Adrenal gland (tissue), 12 donors: ENCODE data around the gene ABHD10. TPM values are rescaled to one million over a fixed set of nuclear protein-coding genes. Genes with fewer than 3 reads are reported as not detected.

Experiments used
- DNase-seq, 7 donors: peaks; one replicate each; pipeline ENCODE4 v3.0.0-alpha.2; 2019 to 2020
- H3K27ac ChIP-seq, 5 donors: fragments of 200-600 bp; sonication (generic) in 4 of 5; 1 replicate in 3 of 5; 2 replicates in 2 of 5; pipeline versions ENCODE4 v1.5.1 to v1.8.0; 2016 to 2020; ENCODE audit warnings: mild to moderate bottlenecking in 1 of 5
- H3K27me3 ChIP-seq: fragments of 200-600 bp; 2 replicates; pipeline ENCODE4 v1.8.0; 2021
- H3K36me3 ChIP-seq, 2 donors: fragments of 200-600 bp; replicated peaks in 1 of 2; 1 replicate in 1 of 2; 2 replicates in 1 of 2; pipeline versions ENCODE4 v1.5.1 to v1.8.0; 2018 to 2022
- H3K4me1 ChIP-seq, 2 donors: fragments of 200-600 bp; replicated peaks in 1 of 2; 1 replicate in 1 of 2; 2 replicates in 1 of 2; pipeline versions ENCODE4 v1.5.1 to v1.8.0; 2018 to 2021
- H3K4me3 ChIP-seq, 4 donors: fragments of 200-600 bp; sonication (generic) in 3 of 4; one replicate each; pipeline ENCODE4 v1.5.1; 2016 to 2018
- H3K9me3 ChIP-seq, 3 donors: fragments of 200-600 bp; sonication (generic) in 1 of 3; replicated peaks in 1 of 3; 1 replicate in 2 of 3; 2 replicates in 1 of 3; pipeline versions ENCODE4 v1.5.1 to v1.8.0; 2016 to 2021
- CTCF ChIP-seq, 6 experiments: fragments of 450-650 bp in 4 of 6; fragments of 200-600 bp in 2 of 6; sonication (generic) in 1 of 6; IDR thresholded peaks; 1 replicate in 5 of 6; 2 replicates in 1 of 6; pipeline versions ENCODE4 v1.5.1 to v1.8.0; 2016 to 2021; ENCODE audit warnings: antibody characterized with exemption in 6 of 6, mild to moderate bottlenecking in 2 of 6, moderate library complexity in 1 of 6
- POLR2A ChIP-seq, 2 donors: fragments of 450-650 bp; IDR thresholded peaks; one replicate each; pipeline ENCODE4 v1.6.1; 2017; ENCODE audit warnings: antibody characterized with exemption in 2 of 2, mild to moderate bottlenecking in 2 of 2, moderate library complexity in 1 of 2
- WGBS, 4 donors: extraction: QIAGEN DNeasy Blood & Tissue Kit in 2 of 4; methylation state at CpG; one replicate each; pipeline versions ENCODE4 v1.1.5 to v1.1.7; 2013 to 2017; 5-methylcytosine and 5-hydroxymethylcytosine counted together
- intact Hi-C, 2 donors: fragments of 100-400 bp; cut with DNase I; formaldehyde crosslinking; loops; one replicate each; pipeline versions ENCODE4 v1.14.1 to v1.15.0; 2022 to 2023
- polyA plus RNA-seq, 3 donors: library from polyadenylated mRNA; stranded (reverse); fragments of 200-250 nt in 2 of 3; fragments of 350-450 nt in 1 of 3; fragmentation: Illumina TruSeq in 1 of 3; extraction: RNeasy Lipid Tissue Mini Kit (QIAGEN cat#74804) in 1 of 3; gene quantifications; one replicate each; pipeline ENCODE4 v1.2.3, GENCODE V29; 2013 to 2014
- total RNA-seq, 9 donors: library from RNA; depleted of rRNA in 4 of 9; stranded (reverse); fragments of >200 nt in 4 of 9; fragments of 120-200 nt in 1 of 9; fragmentation: NEBNext Ultra II Directional in 1 of 9; extraction: Animal tissue kit (Norgen Biotek cat#: 25700) in 1 of 9; gene quantifications; one replicate each; pipeline versions ENCODE4 v1.1.0 to v1.2.4, GENCODE V29; 2013 to 2023
- donor health status: healthy with polysubstance abuse.
- donor health status: Bipolar disorder and iron deficiency.
- donor health status: DM: yes; HTN: yes; CAD: no.
- donor health status: DM: no; HTN: no; CAD: no.
- donor health status: DM: no; HTN: no; CAD: no.
- donor health status: DM: yes; HTN: yes; CAD: no.

ABHD10 gene
- total and polyA plus RNA-seq, 12 donors = 27.6 to 81.8 (median 44.1) TPM

- DNase-seq = no peak
- WGBS, 4 donors = 51 to 93% (median 85%) methylated on average over 3 of the region's 3 CpGs
- Histone ChIP-seq H3K27me3 (no peaks in the 10 kb centered on the region), H3K9me3 (no peaks in the 10 kb centered on the region), H3K36me3 (no peaks in the 10 kb centered on the region), H3K27ac (no peak overlapping the region), H3K4me1 (no peaks in the 10 kb centered on the region), H3K4me3 (no peak overlapping the region)
- no peak for TF ChIP-seq POLR2A (IDR thresholded peaks at IDR 0.05)
- TF ChIP-seq CTCF (IDR thresholded peaks at IDR 0.05) = no peak
- intact Hi-C loops = no loop called here
Measured at GRCh38 chr3:111972891-111973290, 5.9 kb upstream of the ABHD10 start.

DNA sequence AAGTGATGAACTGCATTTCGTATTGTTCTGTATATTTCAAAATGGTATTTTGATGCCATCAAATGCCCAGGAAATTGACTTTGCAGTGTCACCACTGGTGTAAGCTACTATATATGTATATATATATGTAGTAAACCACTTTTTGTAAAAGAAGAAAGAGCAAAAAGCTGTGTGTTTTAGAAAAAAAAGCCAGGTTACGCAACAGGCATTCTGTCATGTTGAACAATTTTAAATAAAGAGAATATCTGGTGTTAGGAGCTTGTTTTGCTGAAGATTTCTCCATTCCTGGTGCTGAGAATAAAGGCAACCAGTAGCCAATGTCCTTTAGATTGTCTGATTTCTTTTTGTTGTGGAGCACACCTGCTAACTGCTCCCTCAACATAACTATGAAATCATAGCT lies 3.7 kb upstream of the ABHD10 start:
- Histone ChIP-seq H3K27me3 (no peaks in the 10 kb centered on the region), H3K4me1 (peaks cover 6% of the 10 kb centered on the region in 2 donors), H3K27ac (no peak overlapping the region), H3K36me3 (no peaks in the 10 kb centered on the region), H3K4me3 (no peak overlapping the region), H3K9me3 (no peaks in the 10 kb centered on the region)
- no peak for TF ChIP-seq POLR2A (IDR thresholded peaks at IDR 0.05)
- no peak for TF ChIP-seq CTCF (IDR thresholded peaks at IDR 0.05)
- intact Hi-C loops = no loop called here
- 69 to 97% (median 82%) methylated on average over 2 of the region's 2 CpGs for WGBS, 4 donors
- DNase-seq = no peak

- TF ChIP-seq POLR2A (IDR thresholded peaks at IDR 0.05) = no peak
- peaks cover 6 to 17% of the 10 kb centered on the region in 2 donors for H3K4me1 ChIP-seq
- no peak for DNase-seq
- intact Hi-C loops = no loop called here
- 74 to 76% (median 75%) methylated on average over 2 of the region's 2 CpGs for whole genome bisulfite sequencing, 4 donors
- no peak overlapping the region for H3K4me3 ChIP-seq
- no peak overlapping the region for H3K27ac ChIP-seq
- H3K27me3 ChIP-seq = no peaks in the 10 kb centered on the region
- H3K9me3 ChIP-seq = no peaks in the 10 kb centered on the region
- H3K36me3 ChIP-seq = no peaks in the 10 kb centered on the region
Measured at GRCh38 chr3:111976254-111976653, 2.6 kb upstream of the ABHD10 start.

GRCh38 chr3:111979434-111980038 lies 710 bp downstream of the ABHD10 start:
- TF ChIP-seq POLR2A (IDR thresholded peaks at IDR 0.05) = no peak
- TF ChIP-seq CTCF (IDR thresholded peaks at IDR 0.05) = no peak
- H3K4me1 ChIP-seq = peaks cover 6 to 33% of the 10 kb centered on the region in 2 donors
- DNase-seq = no peak
- peak overlapping the region in 4 of 5 donors; percentile 78 to 91 (median 86) for H3K27ac ChIP-seq
- H3K9me3 ChIP-seq = no peaks in the 10 kb centered on the region
- H3K36me3 ChIP-seq = no peaks in the 10 kb centered on the region
- peak overlapping the region; percentile 59 to 92 (median 82) for H3K4me3 ChIP-seq
- WGBS, 4 donors = 18 to 20% (median 19%) methylated on average over 5 of the region's 5 CpGs
- intact Hi-C loops = no loop called here
- H3K27me3 ChIP-seq = no peaks in the 10 kb centered on the region
